ENCODE measurements around the gene MCUB.

DNA sequence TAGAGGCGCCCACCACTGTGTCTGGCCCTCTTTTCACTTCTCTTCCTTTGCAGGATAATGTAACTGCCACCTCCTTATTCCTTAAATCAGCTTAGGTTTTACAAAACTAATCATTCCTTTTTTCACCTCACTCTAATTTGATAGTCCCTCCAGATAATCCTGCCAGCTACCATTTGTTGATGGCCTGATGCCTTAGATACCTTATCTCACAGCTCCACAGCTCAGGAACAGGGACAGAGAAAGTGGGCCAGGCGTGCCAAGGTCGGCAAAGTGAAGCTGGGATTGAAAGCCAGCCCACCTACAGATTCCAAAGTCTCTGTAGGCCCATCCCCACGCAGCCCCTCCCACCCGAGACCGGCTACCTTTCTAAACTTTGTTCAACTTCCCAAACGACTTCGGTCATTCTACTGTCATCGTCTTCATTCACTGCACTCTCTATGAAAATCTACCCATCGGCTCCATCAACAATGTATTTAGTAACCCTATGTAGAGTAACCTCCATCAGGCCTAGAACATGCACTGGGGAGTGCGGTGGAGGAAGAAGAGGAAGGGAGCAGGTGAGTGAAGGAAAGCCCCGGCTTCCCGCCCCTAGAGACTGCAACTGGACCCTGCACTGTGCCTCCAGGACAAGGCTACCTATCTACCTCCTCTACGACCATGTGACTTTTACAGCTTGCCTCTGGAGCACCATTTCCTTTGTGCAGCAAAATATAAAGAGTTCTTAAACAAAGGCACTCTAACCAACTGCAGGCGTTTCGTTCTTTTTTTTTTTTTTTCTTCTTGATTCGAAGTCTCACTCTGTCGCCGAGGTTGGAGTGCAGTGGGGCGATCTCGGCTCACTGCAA, 141.7 kb downstream of the MCUB start:
- no peak for TF ChIP-seq POLR2A (IDR thresholded peaks at IDR 0.05)
- TF ChIP-seq, protein P1, sequence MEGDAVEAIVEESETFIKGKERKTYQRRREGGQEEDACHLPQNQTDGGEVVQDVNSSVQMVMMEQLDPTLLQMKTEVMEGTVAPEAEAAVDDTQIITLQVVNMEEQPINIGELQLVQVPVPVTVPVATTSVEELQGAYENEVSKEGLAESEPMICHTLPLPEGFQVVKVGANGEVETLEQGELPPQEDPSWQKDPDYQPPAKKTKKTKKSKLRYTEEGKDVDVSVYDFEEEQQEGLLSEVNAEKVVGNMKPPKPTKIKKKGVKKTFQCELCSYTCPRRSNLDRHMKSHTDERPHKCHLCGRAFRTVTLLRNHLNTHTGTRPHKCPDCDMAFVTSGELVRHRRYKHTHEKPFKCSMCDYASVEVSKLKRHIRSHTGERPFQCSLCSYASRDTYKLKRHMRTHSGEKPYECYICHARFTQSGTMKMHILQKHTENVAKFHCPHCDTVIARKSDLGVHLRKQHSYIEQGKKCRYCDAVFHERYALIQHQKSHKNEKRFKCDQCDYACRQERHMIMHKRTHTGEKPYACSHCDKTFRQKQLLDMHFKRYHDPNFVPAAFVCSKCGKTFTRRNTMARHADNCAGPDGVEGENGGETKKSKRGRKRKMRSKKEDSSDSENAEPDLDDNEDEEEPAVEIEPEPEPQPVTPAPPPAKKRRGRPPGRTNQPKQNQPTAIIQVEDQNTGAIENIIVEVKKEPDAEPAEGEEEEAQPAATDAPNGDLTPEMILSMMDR (IDR thresholded peaks at IDR 0.05): no peak
